GM21717 (cell line): ENCODE measurements around the gene ZNF26.

Experiments
- ATAC-seq: cut with Tn5 transposase; IDR thresholded peaks from one replicate; pipeline ENCODE4 v1.9.1; 2021; ENCODE audit warnings: mild to moderate bottlenecking, moderate library complexity; ENCODE audit not compliant: unreplicated experiment

The ZNF26 gene

DNA sequence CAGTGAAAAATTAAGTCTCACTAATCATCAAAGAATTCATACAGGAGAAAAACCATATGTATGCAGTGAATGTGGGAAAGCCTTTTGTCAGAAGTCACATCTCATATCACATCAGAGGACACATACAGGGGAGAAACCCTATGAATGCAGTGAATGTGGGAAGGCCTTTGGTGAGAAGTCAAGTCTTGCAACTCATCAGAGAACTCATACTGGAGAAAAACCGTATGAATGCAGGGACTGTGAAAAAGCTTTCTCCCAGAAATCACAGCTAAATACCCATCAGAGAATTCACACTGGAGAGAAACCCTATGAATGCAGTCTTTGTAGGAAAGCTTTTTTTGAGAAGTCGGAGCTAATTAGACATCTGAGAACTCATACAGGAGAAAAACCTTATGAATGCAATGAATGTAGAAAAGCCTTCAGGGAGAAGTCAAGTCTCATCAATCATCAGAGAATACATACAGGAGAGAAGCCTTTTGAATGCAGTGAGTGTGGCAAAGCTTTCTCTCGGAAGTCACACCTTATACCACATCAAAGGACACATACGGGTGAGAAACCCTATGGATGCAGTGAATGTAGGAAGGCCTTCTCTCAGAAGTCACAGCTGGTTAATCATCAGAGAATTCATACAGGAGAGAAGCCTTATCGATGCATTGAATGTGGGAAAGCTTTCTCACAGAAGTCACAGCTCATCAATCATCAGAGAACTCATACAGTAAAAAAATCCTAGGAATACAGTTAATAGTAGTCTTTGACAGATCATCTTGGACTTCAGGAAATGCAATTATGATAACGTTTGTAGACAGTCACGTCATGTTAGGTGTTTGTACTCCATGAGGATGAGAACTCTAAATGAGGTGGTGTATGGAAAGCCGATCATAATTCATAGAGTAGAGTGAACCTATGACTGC lies 72.3 kb downstream of the ZNF26 start:
- ATAC-seq: no peak

DNA sequence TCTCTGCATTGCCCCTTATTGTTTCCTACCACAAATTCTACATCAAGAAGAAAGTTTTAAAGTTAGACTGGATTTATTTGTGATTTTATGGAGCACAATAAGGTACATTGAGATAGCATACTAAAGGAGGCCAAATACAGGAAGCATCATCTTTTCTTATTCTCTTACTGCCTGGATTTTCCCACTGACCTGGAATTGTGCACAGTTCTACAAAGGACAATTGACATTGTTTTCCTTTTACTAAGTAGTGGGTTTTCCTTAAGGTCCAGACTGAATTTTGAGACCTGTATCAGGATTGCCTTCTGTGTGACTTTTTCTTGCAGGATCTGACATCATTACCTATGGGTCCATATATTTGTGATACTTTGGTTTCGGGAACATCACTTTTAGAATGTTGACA lies 75.8 kb downstream of the ZNF26 start:
- ATAC-seq: no peak

DNA sequence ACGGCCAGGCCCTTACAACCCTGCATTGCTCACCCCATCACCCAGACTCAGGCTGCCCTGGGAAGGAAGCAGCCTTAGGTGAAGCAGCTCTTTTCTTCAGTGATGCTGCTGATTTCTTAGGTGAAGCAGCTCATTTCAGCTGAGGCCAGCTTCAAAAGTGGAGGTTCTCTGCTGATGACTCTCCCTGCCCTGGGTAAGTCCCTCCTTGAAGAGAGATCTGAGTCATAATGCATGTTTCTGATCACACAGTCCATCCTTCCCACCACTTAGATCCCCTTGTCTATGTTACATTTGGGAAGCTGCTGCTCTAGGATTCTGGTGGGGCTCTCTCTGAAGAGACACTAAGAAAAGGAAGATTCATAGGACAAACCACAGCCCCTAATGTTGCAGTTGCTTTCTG lies 77.4 kb downstream of the ZNF26 start:
- no peak for ATAC-seq

DNA sequence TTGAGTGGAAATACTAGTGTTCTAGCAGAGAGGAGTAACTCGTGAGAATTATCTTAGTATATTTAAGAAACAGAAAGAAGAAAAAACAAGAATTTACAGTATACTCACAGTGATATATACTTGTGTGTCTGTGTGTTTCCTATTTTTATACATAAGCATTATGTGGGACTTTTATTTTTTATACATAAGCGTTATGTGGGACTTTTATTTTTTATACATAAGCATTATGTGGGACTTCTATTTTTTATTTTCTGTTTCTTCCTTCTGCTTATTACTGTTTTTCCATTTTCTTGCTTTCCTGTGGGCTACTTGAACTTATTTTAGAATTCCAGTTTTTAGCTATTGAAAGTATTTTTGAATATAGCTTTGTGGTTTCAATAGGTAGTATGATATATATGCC lies 87.7 kb downstream of the ZNF26 start:
- no peak for ATAC-seq
